ENCODE data around the gene MKNK1. TPM values are rescaled to one million over a fixed set of nuclear protein-coding genes. Genes with fewer than 3 reads are reported as not detected.

Gene MKNK1
- total RNA-seq, 4 donors from 2014 or later = 4.9 to 53.0 (median 24.3) TPM

DNA sequence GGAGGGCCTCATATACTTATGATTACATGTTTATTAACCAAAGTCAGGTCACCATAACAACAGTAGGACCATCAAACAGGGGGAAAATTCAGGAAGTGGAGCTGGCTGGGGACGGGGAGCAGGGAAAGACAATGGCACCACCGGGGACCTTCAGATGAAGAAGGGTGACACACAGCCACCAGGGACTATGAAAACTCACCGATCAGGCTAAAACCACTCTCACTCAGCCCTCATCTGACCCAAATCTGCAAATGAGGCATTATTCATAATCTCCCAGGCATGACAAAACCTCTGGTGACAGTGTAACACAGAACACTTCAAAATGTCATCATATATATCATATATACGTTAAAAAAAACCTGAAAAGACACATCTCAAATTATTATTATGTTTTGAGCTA, 11.2 kb downstream of the MKNK1 start:
- no peaks in the 10 kb centered on the region for H3K9me3 ChIP-seq
- no peak overlapping the region for H3K27ac ChIP-seq
- intact Hi-C loops (cut with DNase I; ENCODE audit: low total_unique reads) = no loop called here
- H3K36me3 ChIP-seq = no peaks in the 10 kb centered on the region
- TF ChIP-seq, protein P1, sequence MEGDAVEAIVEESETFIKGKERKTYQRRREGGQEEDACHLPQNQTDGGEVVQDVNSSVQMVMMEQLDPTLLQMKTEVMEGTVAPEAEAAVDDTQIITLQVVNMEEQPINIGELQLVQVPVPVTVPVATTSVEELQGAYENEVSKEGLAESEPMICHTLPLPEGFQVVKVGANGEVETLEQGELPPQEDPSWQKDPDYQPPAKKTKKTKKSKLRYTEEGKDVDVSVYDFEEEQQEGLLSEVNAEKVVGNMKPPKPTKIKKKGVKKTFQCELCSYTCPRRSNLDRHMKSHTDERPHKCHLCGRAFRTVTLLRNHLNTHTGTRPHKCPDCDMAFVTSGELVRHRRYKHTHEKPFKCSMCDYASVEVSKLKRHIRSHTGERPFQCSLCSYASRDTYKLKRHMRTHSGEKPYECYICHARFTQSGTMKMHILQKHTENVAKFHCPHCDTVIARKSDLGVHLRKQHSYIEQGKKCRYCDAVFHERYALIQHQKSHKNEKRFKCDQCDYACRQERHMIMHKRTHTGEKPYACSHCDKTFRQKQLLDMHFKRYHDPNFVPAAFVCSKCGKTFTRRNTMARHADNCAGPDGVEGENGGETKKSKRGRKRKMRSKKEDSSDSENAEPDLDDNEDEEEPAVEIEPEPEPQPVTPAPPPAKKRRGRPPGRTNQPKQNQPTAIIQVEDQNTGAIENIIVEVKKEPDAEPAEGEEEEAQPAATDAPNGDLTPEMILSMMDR (IDR thresholded peaks at IDR 0.05) = no peak
- no peak for TF ChIP-seq POLR2A (IDR thresholded peaks at IDR 0.05)
- no peak overlapping the region for H3K4me3 ChIP-seq
- no peaks in the 10 kb centered on the region for H3K27me3 ChIP-seq
- no peak for DNase-seq
- no peaks in the 10 kb centered on the region for H3K4me1 ChIP-seq

DNA sequence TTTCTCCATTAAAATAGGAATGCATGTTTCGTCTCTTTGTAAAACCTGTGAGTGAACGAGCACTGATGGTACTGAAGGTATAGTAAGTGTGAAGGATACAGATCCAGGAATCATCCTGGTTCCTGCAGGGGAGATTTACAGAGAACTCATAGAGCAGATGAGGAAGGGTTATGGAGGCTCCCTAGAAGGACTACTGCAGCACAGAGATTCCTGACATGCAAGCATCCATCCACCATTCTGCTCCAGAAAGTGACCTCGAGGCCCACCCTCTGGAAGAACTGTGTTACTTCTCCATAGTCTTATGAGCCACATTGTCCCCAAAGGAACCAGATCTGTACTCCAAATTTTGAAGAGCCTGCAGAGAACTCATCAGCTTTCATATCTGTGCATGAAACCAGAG, 14.5 kb downstream of the MKNK1 start:
- intact Hi-C loops (cut with DNase I; ENCODE audit: low total_unique reads) = no loop called here
- no peak for TF ChIP-seq POLR2A (IDR thresholded peaks at IDR 0.05)
- TF ChIP-seq, protein P1 (IDR thresholded peaks at IDR 0.05) = no peak
- no peaks in the 10 kb centered on the region for H3K36me3 ChIP-seq
- no peaks in the 10 kb centered on the region for H3K4me1 ChIP-seq
- no peaks in the 10 kb centered on the region for H3K27me3 ChIP-seq
- H3K27ac ChIP-seq = no peak overlapping the region
- no peaks in the 10 kb centered on the region for H3K9me3 ChIP-seq
- no peak for DNase-seq
- H3K4me3 ChIP-seq = no peak overlapping the region

DNA sequence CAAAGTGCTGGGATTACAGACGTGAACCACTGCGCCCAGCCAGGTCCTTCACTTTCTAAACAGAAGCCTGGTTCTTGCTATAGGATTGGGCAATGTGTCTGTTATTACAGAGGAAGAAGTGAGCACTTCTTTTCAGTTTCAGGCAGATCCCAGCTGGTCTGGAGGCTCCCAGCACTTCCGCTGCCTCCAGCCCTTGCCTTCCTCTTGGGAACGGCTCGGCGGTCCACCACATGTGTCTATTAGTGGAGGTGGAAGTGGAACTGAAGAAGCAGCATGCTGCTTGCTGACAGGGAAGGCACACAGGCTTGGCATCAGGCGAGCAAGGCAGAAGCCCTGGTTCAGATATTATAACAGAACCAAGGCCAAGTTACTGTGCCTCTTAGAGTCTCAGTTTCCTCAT, 17.0 kb downstream of the MKNK1 start:
- H3K4me1 ChIP-seq = no peaks in the 10 kb centered on the region
- H3K4me3 ChIP-seq = no peak overlapping the region
- TF ChIP-seq, protein P1 (IDR thresholded peaks at IDR 0.05) = no peak
- no peak for TF ChIP-seq POLR2A (IDR thresholded peaks at IDR 0.05)
- no peak for DNase-seq
- H3K27me3 ChIP-seq = no peaks in the 10 kb centered on the region
- H3K36me3 ChIP-seq = no peaks in the 10 kb centered on the region
- intact Hi-C loops (cut with DNase I; ENCODE audit: low total_unique reads) = no loop called here
- no peak overlapping the region for H3K27ac ChIP-seq
- no peaks in the 10 kb centered on the region for H3K9me3 ChIP-seq

DNA sequence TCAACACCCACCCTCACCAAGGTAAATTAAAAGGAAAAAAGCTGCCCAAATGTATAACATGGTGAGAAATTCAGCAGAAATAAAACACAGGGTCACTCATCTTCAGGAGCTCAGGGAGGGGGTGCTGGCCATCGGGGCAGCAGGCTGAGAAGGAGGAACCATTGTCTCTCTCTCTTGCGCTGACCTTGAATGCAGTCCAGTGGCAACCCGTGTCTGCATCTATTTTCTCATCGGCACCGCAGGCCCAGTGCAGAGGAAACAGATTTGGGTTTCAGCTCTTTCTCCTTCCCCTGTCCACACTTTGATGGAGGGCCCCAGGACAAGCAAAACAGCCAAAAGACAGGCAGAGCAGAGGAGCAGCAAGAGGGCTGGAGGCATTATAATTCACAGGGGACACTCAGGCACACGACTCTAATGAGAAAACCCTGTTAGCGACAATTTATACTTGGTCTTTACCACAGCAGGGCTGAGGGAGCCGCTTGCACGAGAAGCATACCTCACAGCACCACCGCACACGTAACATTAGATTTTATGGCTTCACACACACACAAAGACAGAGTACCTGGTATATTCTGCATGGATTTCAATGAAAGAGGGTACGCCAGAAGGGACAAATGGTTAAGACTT, 18.6 kb downstream of the MKNK1 start:
- no peaks in the 10 kb centered on the region for H3K36me3 ChIP-seq
- TF ChIP-seq POLR2A (IDR thresholded peaks at IDR 0.05) = no peak
- TF ChIP-seq, protein P1 (IDR thresholded peaks at IDR 0.05) = no peak
- no peak overlapping the region for H3K27ac ChIP-seq
- no peak for DNase-seq
- H3K4me3 ChIP-seq = no peak overlapping the region
- H3K4me1 ChIP-seq = no peaks in the 10 kb centered on the region
- no peaks in the 10 kb centered on the region for H3K9me3 ChIP-seq
- H3K27me3 ChIP-seq = no peaks in the 10 kb centered on the region
- intact Hi-C loops (cut with DNase I; ENCODE audit: low total_unique reads) = no loop called here

DNA sequence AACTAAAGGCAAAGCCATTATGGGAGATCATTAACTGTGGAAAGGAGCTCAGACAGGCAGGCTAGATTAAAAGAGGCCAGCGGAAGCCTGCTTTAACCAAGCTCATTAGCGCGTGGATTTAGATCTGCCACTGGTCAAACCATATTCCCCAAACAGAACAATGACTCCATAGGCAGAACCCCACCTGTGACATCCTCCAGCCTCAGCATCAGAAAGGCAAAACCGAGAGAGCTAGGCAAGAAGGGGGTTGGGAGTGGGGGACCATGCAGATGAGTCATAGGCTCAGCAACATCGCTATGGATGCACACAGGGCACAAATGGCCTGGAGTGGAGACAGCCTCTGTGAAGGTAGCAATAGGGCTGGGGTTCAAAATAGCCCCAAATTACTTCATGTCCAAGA, 20.6 kb downstream of the MKNK1 start:
- DNase-seq = no peak
- Histone ChIP-seq H3K27me3 (no peaks in the 10 kb centered on the region), H3K36me3 (no peaks in the 10 kb centered on the region), H3K27ac (no peak overlapping the region), H3K4me3 (no peak overlapping the region), H3K4me1 (no peaks in the 10 kb centered on the region), H3K9me3 (no peaks in the 10 kb centered on the region)
- intact Hi-C loops (cut with DNase I; ENCODE audit: low total_unique reads) = no loop called here
- TF ChIP-seq, protein P1 (IDR thresholded peaks at IDR 0.05) = no peak
- no peak for TF ChIP-seq POLR2A (IDR thresholded peaks at IDR 0.05)

Measured in uterus (tissue), 4 donors.